ENCODE measurements around the gene SATB2. TPM values are rescaled to one million over a fixed set of nuclear protein-coding genes. Genes with fewer than 3 reads are reported as not detected.

Gene SATB2
- total and polyA plus RNA-seq, 2 experiments from 2014 or later, result 1.6 to 6.0 TPM

- TF ChIP-seq ZNF462 (CRISPR knock-in tag; IDR thresholded peaks at IDR 0.05) (no peak), POLR2AphosphoS5 (IDR thresholded peaks at IDR 0.05; ENCODE audit: low read depth) (no peak), CREB1 (CRISPR knock-in tag; IDR thresholded peaks at IDR 0.05; ENCODE audit: low read depth) (no peak)
Observed at GRCh38 chr2:199444749-199445148, 13.0 kb downstream of the SATB2 start (continued).

- Mint-ChIP-seq H3K27ac (no peak overlapping the region), H3K4me3 (no peak overlapping the region), H3K27me3 (ENCODE audit: insufficient read depth, low read depth, poor library complexity) (no peaks in the 10 kb centered on the region), H3K36me3 (ENCODE audit: low read depth) (no peaks in the 10 kb centered on the region), H3K4me1 (peaks cover 32% of the 10 kb centered on the region), H3K9me3 (no peaks in the 10 kb centered on the region)
- Histone ChIP-seq H2AFZ (no peak overlapping the region), H3K36me3 (ENCODE audit: insufficient read depth) (no peaks in the 10 kb centered on the region), H3K27ac (ENCODE audit: low read depth) (no peak overlapping the region), H3K9me2 (ENCODE audit: insufficient read depth) (no peaks in the 10 kb centered on the region), H3K4me2 (no peak overlapping the region), H3K4me3 (no peak overlapping the region), H3K27me3 (ENCODE audit: insufficient read depth) (no peaks in the 10 kb centered on the region), H3K79me2 (replicated peaks; ENCODE audit: insufficient read depth) (no peaks in the 10 kb centered on the region; the same call in 1 of the 2 replicates), H3F3A (replicated peaks; ENCODE audit: low read depth) (no peaks in the 10 kb centered on the region), H3K4me1 (ENCODE audit: insufficient read depth) (peaks cover 20% of the 10 kb centered on the region), H4K20me1 (replicated peaks; ENCODE audit: insufficient read depth) (no peaks in the 10 kb centered on the region)
- ATAC-seq (no peak), DNase-seq (ENCODE audit: low spot score) (no peak)
- TF ChIP-seq EZH2phosphoT487 (IDR thresholded peaks at IDR 0.05; ENCODE audit: unreplicated experiment) (no peak), ZNF331 (CRISPR knock-in tag; IDR thresholded peaks at IDR 0.05; ENCODE audit: low read depth) (no peak), CTCF (conservative IDR thresholded peaks at IDR 0.05; ENCODE audit: low read depth in 2 of 2) (no peak), JUNB (IDR thresholded peaks at IDR 0.05; ENCODE audit: unreplicated experiment) (no peak), ETS1 (IDR thresholded peaks at IDR 0.05) (no peak), STAT1 (IDR thresholded peaks at IDR 0.05; ENCODE audit: unreplicated experiment) (no peak), EZH2 (IDR thresholded peaks at IDR 0.05; ENCODE audit: low read depth, unreplicated experiment) (no peak), ZNF114 (CRISPR knock-in tag; IDR thresholded peaks at IDR 0.05) (no peak), CREB1 (CRISPR knock-in tag; IDR thresholded peaks at IDR 0.05; ENCODE audit: low read depth) (no peak)
- TF ChIP-seq, protein P1, sequence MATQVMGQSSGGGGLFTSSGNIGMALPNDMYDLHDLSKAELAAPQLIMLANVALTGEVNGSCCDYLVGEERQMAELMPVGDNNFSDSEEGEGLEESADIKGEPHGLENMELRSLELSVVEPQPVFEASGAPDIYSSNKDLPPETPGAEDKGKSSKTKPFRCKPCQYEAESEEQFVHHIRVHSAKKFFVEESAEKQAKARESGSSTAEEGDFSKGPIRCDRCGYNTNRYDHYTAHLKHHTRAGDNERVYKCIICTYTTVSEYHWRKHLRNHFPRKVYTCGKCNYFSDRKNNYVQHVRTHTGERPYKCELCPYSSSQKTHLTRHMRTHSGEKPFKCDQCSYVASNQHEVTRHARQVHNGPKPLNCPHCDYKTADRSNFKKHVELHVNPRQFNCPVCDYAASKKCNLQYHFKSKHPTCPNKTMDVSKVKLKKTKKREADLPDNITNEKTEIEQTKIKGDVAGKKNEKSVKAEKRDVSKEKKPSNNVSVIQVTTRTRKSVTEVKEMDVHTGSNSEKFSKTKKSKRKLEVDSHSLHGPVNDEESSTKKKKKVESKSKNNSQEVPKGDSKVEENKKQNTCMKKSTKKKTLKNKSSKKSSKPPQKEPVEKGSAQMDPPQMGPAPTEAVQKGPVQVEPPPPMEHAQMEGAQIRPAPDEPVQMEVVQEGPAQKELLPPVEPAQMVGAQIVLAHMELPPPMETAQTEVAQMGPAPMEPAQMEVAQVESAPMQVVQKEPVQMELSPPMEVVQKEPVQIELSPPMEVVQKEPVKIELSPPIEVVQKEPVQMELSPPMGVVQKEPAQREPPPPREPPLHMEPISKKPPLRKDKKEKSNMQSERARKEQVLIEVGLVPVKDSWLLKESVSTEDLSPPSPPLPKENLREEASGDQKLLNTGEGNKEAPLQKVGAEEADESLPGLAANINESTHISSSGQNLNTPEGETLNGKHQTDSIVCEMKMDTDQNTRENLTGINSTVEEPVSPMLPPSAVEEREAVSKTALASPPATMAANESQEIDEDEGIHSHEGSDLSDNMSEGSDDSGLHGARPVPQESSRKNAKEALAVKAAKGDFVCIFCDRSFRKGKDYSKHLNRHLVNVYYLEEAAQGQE (IDR thresholded peaks at IDR 0.05; ENCODE audit: unreplicated experiment), result no peak
Observed at GRCh38 chr2:199443589-199444130, 14.1 kb downstream of the SATB2 start.
